CD4-positive, alpha-beta T cell treated with Interferon gamma for 1 hour (primary cell): ENCODE results near the gene PITPNB.

Experiments
- DNase-seq: peaks from one replicate; pipeline ENCODE4 v3.0.0-alpha.2; 2020

Gene PITPNB

DNA sequence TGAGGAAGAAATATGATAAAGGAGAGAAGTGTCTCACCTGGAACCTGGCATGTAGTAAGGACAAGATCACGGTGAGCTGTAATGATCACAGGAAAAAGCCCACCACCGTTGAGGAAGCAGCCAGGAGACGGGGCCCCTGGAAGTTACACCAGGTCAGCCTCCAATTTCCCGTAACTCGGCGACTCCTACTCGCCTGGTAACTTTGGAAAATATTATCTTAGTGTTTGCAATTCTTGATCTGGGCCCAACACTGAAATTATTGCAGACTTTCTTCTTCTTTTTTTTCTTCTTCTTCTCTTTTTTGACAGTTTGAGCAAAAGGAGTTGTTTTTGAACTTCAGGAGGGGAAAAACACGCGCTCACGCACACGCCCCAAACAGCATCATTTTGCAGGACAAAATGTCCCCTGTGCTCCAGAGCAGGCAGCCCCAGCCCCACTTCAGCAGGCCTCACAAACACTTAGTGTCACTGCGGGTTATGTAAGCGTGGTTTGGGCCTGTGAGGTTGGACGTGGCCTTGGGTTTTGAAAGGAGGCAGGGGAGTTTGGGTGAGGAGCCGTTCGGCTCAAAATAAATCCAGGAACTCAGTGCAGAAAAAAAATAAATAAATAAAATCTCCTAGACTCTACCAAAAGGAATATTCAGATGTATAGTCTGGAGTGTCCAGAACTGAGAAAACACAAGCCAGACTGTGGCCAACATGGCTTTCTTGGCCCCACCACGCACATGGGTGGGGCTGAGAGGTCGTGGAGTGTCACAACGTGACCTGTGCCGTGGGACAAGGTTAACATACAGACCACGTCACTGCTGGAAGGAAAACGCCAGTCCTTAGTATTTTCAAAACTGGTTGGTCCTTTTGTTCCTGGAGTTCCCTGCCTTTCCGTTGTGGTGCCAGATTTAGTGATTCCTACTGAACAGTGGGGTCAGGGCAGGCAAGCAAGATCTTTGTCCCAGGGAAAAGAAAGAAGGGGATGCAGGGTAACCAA lies 91.2 kb downstream of the PITPNB start:
- DNase-seq = no peak

- DNase-seq = no peak
Measured at GRCh38 chr22:27825174-27825573, 93.9 kb downstream of the PITPNB start.

DNA sequence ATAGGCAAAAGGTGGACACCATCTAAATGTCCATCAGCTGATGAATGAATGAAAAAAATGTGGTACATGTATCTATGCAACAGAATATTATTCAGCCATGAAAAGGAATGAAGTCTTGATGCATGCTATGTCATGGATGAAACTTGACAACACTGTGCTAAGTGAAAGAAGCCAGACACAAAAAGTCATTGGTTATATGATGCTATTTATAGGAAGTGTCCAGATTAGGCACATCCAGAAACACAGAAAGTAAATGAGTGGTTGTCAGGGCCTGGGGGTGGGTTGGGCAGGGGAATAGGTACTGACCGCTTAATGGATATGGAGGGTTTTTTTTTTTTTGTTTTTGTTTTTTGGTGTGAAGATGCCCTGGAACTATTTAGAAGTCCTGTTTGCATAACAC lies 95.8 kb downstream of the PITPNB start:
- no peak for DNase-seq

GRCh38 chr22:27820896-27821866 lies 97.9 kb downstream of the PITPNB start:
- DNase-seq = no peak

DNA sequence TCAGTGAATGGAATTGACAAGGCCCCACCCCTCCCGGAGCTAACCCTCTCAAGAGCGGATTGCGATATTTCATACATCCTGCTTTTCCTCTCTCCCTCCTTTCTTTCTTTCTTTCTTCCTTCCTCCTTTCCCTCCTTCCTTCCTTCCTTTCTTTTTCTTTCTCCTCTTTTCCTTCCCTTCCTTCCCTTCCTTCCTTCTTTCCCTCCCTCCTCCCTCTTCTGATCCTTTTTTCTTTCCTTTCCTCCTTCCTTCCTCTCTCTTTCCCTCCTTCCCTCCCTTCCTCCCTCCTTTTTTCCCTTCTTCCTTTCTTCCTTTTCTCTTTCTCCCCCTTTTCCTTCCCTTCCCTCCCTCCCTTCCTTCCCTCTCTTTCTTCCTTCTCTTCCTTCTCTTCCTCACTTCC lies 102.5 kb downstream of the PITPNB start:
- no peak for DNase-seq

DNA sequence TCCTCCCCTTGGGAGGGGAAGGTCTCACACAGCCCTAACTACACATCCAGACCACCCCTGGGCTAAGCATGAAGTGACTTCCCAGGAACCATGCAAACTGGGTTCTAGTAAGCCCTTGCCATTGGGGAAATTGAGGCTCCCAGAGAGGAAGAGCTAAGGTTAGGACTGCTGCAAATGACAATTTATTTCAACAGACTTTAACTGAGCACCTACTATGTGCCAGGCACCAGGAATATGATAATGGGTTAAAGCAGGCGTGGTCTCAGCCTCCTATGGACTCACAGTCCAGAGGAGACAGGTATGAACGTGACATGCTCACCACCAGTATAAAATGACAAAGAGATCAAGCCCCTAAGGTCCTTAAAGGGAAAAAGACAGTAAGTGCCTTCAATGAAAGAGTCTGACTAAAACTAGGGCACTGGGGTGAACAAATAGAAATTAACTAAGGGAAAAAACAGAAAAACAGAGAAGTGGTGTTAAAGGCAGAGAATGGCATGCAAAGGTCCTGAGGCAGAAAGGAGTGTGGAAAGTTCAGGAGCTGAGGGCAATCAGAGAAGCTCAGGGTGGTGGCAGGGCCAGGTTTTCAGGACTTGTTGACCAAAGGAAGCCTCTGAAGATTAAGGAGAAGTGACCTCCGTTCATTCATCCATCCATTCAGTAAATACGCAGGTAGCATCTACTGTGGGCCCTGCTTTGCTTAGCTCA lies 103.1 kb downstream of the PITPNB start:
- no peak for DNase-seq

DNA sequence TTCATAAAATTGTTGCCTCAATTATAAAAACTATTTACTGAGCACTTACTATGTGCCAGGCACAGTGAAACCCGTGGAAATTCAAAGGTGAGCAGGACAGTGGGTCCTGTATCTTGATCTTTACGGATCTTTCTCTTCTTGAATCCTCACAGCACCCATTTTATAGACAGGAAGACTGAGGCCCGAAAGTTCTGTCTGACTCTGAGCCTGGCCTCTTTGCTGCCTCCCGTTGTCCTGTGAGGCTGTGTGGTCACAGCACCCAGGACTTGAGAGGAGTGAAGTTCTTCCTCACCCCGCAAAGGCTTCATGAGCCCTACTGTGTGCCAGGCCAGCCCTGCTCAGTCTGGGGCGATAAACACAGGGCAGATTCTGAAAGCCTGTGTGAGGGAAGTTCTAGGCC lies 104.1 kb downstream of the PITPNB start:
- DNase-seq = no peak

- no peak for DNase-seq
Measured at GRCh38 chr22:27811778-27812177, 107.3 kb downstream of the PITPNB start.

DNA sequence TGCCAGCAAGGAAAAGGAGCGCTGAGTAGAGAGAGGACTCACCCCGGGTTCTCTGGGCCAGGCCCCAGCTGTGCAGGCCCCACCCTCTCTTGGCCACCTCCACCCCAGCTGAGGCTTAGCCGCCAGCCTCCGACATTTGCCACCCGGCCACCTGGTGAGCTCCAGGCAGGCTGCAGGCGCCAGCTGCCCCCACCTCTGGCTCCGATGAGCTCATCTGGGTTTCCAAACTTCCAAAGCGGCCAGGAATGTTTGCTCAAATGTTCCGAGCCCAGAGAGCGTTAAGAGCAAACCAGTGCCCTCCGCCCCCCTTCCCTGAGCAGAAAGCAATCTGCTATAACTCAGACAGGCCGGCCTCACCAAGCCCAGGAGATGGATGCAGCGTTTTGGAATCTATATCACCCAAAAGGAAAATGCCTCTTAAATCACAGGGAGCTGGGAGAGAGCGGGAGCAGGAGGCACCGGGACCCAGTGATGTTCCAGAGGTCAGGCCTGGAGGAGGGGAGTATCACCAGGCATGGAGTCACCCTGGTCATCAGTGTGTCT lies 108.4 kb downstream of the PITPNB start:
- no peak for DNase-seq

- no peak for DNase-seq
Measured at GRCh38 chr22:27809700-27810608, 109.1 kb downstream of the PITPNB start.

DNA sequence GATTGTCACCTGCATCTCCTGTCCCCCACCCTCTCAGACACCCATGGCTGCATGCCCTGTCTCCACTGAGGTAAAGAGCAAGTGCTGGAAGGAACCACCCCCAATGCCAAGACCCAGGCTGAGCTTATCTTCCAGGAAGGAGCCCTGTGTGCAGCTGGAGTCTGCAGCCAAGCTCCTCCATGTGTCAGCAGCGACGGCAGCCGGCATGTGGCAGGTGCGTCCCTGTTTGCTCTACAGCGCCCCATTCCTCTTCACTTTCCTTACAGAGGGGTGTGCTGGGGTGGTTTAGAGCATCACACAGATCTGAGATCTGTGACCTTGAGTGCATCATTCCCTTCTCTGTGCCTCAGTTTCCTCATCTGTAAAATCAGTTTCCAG lies 109.8 kb downstream of the PITPNB start:
- DNase-seq = no peak

- DNase-seq = no peak
Measured at GRCh38 chr22:27808451-27809225, 110.4 kb downstream of the PITPNB start.

DNA sequence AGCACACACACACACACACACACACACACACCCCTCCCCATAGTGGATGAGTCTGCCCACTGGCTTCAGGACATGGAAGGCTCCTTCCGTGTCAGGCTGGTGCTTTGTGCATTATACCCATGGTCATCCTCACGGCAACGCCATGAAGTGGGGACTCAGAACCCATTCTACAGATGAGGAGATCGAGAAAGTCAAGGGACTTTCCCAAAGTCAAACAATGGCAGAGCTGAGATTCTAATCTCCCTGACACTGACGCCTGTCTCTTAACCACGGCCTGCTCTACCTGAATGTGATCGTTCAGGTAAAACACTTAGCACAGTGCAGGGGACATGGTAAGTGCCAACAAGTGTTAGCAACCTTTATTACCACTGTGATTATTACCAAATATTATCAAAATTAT lies 113.2 kb downstream of the PITPNB start:
- no peak for DNase-seq

DNA sequence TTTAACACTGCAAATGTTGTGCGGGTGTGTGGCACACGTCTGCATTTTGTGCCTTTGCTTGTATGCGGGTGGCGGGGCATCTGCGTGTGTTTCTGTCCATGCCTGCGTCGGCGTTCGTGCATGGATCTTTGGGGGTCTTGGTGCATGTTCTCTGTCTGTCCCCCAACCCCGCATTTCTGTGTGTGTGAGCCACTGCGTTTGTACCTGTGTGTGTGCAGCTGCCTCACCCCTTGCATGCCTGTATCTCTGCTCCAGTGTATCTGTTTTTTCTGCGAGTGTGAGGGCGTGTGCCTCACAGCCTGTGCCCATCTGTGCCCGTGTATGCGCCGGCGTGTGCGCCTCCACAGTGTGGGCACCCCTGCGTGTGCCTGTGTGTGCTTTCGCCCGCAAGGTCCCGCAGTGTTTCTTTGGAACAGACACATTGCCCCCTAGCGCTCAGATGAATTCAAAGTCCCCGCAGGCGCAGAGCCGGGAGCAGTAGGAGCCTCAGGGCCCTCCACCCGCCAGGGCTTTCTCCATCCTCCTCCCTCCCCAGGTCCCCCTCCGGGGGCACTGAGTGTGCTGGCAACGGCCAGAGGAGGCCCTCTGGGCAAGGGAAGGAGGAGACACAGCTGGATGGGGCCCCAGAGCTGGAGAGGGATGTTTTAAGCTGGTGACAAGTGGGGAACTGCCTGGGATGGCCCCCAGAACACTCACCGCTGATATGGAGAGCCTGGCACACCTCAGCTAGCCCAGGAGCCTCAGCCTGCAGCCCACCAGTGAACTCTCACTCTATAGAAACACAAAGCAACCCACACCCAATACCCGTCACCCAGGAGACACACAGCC lies 114.4 kb downstream of the PITPNB start:
- peak; percentile 26 for DNase-seq

DNA sequence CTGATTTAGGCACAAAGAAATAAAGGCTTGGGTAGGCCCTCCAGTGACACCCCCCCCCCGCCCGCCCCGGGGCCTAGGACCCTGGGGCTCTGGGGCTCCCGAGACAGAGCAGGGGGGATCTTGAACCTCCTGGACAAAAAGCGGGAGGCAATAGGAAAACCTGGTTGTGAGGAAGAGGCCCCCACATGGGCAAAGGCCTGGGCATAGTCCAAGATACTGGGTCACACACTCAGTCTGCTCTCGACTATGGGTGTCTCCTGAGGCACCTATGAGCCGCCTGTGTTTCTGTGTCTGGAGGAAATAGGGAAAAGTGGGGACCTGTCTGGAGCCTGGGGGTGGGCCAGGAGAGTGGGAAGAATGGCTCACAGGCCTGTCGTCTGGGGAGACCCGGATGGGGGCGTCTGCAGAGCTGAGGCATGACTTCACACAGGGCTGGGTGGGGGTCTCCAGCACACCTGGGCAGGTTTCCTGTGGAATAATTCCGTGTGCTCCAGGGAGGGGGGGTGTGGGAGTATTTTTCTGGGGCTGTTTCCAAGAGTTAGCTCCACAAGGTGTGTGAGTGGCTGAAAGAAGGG lies 115.1 kb downstream of the PITPNB start:
- no peak for DNase-seq

DNA sequence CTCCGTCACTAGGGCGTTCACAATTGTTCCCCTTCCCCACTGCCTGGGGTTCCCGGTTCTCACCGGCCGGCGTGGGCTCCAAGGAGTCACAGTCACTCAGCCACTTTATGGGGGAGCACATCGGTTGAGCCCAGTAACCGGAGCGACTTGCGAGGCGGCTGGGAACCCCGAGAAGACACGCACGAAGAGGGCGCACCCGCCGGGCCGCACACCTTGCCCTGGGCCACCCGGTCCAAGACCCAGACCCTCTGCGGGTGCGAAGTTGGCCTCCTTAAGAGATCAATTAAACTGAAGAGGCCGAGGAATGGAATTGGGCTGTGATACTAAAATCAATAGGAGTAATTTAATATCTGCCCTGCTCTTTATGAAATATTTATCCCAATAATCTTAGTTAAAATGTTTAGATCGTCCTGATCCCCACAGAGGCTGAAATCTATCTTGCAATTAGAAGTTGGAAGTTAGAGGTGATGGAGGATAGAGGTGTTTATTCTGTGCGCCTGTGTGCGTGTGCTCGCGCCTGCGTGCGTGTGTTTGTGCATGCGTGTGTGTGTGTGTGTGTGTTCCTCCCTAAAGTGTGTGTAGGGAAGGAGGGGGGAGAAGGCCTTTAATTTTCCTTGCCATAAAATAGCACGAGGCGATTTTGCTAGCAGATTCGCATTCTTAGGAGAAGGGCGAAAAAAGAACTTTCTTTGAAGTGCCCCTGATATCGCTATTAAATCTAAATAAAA lies 116.5 kb downstream of the PITPNB start:
- DNase-seq = peak; percentile 3
